Myocyte (in vitro differentiated cells): ENCODE results near the gene PRDM15. TPM values are rescaled to one million over a fixed set of nuclear protein-coding genes. Genes with fewer than 3 reads are reported as not detected.

Source experiments
- DNase-seq: peaks from one replicate; pipeline ENCODE4 v3.0.0-alpha.2; 2012; ENCODE audit warnings: low read depth
- total RNA-seq: library from RNA; depleted of rRNA; stranded (reverse); fragments of >200 nt; gene quantifications from 2 replicates; pipeline ENCODE4 v1.2.3, GENCODE V29; 2014

The PRDM15 gene
- total RNA-seq, 1 donor from 2014 or later: 10.2 TPM

DNA sequence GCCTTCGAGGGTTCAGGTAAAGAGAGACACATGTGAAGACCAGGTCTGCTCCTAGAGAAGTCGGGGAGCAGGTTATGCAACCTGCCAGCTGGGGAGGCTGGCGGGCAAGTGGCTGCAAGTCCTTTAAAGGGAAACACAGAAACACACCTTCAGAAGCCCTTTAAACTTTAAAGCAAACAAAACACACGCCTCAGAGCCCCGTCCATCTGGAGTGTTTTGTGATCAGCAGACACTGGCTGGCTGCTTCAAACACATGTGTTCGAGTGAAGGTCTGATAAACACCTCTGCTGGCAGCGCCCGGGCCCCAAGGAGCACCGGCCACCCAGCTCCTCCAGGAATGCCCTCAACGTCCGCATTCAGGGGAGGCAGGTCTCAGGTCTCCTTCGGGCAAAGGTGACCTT lies 127.5 kb downstream of the PRDM15 start:
- no peak for DNase-seq

DNA sequence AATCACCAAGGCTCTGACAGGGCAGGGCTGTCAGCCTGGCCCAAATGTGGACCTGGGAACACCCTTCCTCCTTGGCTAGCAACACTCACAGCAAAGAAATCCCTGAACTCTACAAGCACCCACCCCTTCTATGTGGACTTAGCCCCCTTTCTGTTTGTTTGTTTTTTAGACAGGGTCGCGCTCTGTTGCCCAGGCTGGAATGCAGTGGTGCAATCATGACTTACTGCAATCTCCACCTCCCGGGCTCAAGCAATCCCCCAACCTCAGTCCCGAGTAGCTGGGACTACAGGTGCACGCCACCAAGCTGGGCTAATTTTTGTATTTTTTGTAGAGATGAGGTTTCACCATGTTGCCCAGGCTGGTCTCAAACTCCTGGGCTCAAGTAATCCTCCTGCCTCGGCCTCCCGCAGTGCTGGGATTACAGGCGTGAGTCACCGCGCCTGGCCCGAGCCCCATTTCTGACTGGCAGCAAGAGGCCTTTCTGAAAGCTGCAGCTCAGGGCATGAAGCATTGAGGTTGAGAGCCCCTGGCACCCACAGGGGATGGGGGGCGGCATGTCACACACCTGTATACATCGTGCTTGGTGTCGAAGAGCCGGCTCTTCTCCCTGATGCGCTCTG lies 128.5 kb downstream of the PRDM15 start:
- no peak for DNase-seq

- no peak for DNase-seq
These were observed 129.1 kb downstream of the PRDM15 start for GRCh38 chr21:41750051-41750450.

DNA sequence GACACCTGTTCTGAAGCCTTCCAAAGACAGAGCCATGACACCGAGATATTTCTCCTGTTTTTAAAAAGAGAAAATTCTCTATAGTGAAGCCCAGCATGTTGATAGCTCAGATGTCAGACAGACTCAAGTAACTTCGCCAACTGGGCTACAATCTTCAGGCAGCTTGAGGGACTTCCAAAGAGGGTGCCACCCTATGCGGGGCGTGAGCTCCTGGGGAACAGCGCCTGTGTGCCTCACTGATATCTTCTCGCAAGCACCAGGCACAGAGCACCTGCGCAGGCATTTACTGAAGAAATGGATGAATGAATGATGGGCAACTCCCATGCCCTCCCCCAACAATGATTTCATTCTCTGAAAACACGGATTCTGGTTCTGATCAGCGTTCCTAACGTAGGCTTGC lies 129.9 kb downstream of the PRDM15 start:
- no peak for DNase-seq

Other genes with a start within 250 kb of the PRDM15 start
- gene RIPK4, start 112.3 kb downstream of the PRDM15 start, total RNA-seq: not detected in 2 replicates
- gene C2CD2, start 74.7 kb upstream of the PRDM15 start, total RNA-seq: 8.3 and 9.4 TPM in 2 replicates
- 7.3 and 8.0 TPM in 2 replicates for gene ZBTB21, start 131.0 kb upstream of the PRDM15 start, total RNA-seq
- not detected in 2 replicates for gene UMODL1, start 192.0 kb upstream of the PRDM15 start, total RNA-seq